GM12873 (cell line): Measurements from ENCODE around the gene OR1A2.

Experiments used
- TF ChIP-seq, protein P1 (sequence below): IDR thresholded peaks from 2 replicates; pipeline ENCODE4 v1.5.1; 2012; ENCODE audit warnings: low read depth, mild to moderate bottlenecking, moderate library complexity, low read length, control low read depth; ENCODE audit not compliant: insufficient read depth; ENCODE audit errors: missing control alignments

OR1A2 gene, protein sequence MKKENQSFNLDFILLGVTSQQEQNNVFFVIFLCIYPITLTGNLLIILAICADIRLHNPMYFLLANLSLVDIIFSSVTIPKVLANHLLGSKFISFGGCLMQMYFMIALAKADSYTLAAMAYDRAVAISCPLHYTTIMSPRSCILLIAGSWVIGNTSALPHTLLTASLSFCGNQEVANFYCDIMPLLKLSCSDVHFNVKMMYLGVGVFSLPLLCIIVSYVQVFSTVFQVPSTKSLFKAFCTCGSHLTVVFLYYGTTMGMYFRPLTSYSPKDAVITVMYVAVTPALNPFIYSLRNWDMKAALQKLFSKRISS

DNA sequence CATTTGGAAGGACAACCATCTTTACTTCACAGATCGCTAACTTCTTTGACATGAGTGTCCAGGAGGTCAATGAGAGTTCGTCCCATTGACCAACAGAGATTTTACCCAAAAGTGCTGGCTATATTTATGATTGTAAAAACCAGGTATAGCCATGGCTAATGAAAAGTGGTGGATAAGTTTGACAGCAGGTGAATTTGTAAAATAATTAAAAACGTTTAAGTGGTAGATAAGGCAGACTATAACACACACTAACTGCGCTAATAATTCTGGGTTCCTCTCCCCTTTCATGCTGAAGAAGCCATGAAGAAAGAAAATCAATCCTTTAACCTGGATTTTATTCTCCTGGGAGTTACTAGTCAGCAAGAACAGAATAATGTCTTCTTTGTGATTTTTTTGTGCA, at the start of gene OR1A2:
OR1A2 (plus strand) TSS at position 301 of the 400 bp plus-strand sequence; CDS start at position 301, 0 bp downstream.
- TF ChIP-seq, protein P1, sequence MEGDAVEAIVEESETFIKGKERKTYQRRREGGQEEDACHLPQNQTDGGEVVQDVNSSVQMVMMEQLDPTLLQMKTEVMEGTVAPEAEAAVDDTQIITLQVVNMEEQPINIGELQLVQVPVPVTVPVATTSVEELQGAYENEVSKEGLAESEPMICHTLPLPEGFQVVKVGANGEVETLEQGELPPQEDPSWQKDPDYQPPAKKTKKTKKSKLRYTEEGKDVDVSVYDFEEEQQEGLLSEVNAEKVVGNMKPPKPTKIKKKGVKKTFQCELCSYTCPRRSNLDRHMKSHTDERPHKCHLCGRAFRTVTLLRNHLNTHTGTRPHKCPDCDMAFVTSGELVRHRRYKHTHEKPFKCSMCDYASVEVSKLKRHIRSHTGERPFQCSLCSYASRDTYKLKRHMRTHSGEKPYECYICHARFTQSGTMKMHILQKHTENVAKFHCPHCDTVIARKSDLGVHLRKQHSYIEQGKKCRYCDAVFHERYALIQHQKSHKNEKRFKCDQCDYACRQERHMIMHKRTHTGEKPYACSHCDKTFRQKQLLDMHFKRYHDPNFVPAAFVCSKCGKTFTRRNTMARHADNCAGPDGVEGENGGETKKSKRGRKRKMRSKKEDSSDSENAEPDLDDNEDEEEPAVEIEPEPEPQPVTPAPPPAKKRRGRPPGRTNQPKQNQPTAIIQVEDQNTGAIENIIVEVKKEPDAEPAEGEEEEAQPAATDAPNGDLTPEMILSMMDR = no peak

GRCh38 chr17:3157218-3157617, 40.1 kb upstream of the OR1A2 start:
- TF ChIP-seq, protein P1 = no peak

DNA sequence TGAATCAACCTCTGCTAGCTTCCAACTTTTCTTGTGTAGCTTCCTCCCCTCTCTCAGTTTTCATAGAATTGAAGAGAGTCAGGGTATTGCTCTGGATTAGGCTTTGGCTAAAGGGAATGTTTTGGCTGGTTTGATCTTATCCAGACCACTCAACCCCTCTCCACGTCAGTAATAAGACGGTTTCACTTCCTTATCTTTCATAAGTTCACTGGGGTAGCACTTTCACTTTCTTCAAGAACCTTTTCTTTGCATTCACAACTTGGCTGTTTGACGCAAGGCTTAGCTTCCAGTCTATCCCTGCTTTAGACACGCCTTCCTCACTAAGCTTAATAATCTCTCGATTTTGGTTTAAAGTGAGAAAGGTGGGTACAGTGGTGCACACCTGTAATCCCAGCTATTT, 29.7 kb upstream of the OR1A2 start:
- TF ChIP-seq, protein P1 = no peak

DNA sequence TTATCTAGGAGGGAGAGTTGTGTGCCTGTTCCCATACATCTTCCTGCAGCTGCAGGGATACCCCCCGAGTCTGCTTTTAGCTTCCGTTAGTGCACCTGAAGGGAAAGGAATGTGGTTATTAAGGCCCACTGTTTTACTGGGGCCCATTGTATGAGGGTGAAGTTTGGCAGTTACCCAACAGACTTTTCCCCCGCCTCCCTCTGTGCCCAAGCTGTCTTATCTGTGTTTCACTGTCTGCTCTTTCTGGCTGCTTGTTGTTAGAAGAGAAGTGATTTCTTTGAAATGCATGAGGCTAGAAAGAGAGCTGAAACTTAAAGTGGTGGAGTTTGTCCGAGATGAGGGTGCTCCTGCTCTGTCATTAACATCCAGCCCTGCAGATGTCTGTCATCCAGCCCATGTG, 7.4 kb upstream of the OR1A2 start:
- TF ChIP-seq, protein P1 = no peak

DNA sequence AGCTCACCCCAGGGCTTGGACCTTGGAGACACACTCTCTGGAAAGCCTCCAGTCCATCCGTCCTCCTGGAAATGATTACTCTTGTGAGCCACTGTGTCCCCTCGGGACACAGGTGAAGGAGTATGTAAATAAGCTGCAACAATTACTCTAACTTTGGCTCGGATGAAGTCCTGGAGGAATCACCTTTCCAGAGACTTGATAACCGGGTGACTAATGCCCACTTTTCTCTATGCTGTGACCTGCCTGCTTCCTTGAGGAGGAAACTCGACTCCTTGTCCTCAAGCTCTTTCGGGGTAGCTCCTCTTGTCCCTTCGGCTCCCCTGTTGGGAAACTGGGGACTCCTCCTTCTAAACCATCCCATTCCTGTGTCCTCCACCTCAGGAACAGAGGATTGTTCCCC, 10.0 kb downstream of the OR1A2 start, which contains the start of gene OR1A1:
OR1A1 (plus strand) TSS at position 301 of the 400 bp plus-strand sequence. CDS start 7,954 bp downstream, outside the sequence.
- TF ChIP-seq, protein P1 = no peak

GRCh38 chr17:3208484-3208883, 11.2 kb downstream of the OR1A2 start:
- TF ChIP-seq, protein P1 = no peak

DNA sequence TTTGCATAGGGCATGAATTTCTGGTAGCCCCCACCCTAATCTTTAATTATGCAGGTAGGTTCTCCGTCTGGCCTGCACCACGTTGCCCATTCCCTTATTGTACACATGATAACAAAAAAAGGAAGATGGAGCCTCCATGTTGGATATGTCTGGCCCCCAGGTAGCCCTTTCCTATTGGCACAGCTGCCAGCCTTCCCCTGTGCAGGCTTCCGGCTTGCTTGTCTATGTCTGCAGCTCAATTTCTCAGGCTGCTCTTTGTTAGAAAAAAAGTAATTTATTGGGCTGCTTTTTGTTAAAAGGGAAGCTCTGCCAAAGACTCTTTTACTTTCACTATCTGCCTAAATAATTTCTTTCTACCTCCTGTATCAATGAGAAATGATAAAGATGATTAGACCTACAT, 15.7 kb downstream of the OR1A2 start:
- TF ChIP-seq, protein P1 = no peak
